Epithelial cell of prostate (primary cell): Measurements from ENCODE around the gene ATP2B3.

ENCODE experiments used
- DNase-seq: peaks from one replicate; pipeline ENCODE4 v3.0.0-alpha.2; 2011; ENCODE audit warnings: low read depth, low spot score
- H3K27ac ChIP-seq: fragments of 450-650 bp; 2 replicates; pipeline ENCODE4 v1.5.1; 2017; ENCODE audit warnings: mild to moderate bottlenecking

Gene ATP2B3

DNA sequence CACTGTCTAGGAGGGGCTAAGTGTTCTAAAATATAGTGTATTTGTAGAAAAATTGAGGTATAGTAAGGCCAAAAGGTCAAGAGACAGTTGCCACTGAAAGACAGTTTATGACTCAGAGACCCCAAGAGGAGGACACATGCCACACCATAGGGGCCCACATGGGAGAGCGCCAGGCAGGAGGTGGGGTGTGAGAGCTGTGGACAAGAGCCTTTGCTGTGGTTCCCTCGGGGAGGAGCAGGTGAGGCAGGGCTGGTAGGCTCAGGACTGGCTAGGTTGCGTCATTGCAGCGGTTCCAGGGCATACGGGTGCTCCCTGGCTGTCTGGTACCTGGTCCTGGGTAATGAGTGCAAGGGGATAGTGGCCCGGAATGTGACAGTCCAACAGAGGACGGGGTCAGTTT, 43.9 kb downstream of the ATP2B3 start:
- DNase-seq = no peak
- no peak overlapping the region for H3K27ac ChIP-seq

DNA sequence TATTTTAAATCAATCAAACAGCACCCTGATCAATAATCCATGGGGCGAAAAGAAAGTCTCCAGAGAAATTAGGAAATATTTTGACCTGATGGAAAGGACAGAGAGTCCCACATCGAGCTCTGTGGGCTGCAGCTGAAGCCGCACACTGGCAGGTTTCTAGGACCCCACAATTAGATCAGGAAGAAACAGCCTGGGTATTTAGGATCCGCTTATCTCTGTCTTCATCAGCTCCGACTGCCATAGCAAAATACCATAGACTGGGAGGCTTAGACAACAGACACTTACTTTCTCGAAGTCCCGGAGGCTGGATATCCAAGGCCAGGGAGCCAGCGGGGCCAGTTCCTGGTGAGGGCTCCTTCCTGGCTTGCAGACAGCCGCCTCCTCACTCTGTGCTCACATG, 45.1 kb downstream of the ATP2B3 start:
- no peak overlapping the region for H3K27ac ChIP-seq
- no peak for DNase-seq

DNA sequence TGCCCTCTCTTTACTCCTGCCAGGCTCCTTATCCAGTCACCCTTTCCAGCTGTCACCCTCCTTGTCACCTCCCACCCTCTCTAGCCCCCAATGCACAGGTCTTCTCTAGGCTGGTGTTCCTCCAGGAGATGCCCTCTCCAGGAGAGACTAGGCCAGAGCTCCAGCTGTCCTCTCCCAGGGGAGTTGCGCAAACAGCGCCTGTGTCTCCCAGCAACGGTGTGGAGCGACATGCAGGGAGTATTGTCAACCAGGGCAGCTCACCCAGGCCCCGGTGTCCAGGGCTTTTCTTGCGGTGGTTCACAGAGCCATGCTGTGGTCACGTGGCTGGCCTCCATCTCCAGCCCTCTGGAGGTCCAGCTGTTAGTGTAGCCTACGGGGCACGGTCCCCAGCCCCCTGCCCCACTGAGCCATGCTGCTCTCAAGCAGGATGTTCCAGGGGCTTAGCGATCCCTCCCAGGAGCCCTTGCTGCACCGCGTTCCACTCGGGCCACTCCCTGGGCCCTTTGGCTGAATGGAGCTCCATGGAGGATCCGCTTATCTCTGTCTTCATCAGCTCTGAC, 46.7 kb downstream of the ATP2B3 start:
- no peak overlapping the region for H3K27ac ChIP-seq
- DNase-seq = no peak

DNA sequence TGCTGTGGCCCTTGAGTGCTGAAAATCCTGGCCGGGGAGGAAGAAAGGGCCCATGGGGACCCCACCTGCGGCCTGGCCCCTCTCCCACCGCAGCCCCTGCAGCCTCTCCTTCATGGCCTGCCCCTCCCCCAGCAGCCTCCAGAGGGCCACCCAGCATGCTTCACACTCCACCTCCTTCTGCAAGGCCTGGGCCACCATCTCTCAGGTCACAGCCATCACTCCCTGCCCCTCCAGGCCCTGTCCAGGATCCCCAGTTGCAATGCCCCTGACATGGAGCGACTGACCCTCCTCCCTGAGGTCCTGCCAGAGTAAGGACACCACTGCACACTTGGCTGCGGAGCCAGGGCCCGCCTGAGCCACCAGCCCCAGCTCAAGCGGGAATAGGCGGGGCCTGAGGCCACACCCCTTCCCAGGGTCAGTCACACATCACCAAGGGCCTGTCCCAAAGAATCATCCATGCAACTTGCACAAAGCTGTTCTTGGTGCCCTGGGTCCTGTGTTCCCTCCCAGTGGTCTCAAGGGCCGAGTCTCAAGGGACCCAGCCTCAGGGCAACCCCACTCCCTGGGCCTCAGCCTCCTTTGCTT, 48.6 kb downstream of the ATP2B3 start:
- H3K27ac ChIP-seq = no peak overlapping the region
- DNase-seq = no peak

DNA sequence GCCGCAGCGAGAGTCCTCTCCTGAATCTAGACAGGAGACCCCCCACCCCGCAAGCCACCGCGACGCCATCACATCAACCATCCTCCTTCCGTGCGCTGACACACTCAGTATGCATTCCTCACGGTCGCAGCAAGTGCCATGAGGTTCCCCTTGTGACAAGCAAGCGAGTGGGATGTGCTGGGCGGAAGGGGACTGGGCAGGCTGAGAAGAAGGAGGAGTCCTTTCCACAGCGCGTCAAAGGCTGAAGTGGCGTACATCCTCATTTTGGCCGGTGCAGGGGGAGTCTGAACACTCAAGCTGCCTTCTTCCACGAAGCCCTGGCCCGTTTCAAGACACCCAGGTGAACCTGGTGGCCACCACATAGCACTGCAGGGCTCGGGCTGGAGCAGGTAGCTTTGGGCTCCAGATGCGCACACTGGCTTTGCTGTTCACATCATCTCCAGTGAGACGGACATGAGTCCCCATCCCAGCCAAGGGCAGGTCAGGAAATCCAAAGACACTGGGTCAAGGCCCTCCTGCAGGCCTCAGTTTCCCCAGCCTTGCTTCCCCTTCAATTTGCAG, 51.1 kb downstream of the ATP2B3 start:
- no peak for DNase-seq
- no peak overlapping the region for H3K27ac ChIP-seq

DNA sequence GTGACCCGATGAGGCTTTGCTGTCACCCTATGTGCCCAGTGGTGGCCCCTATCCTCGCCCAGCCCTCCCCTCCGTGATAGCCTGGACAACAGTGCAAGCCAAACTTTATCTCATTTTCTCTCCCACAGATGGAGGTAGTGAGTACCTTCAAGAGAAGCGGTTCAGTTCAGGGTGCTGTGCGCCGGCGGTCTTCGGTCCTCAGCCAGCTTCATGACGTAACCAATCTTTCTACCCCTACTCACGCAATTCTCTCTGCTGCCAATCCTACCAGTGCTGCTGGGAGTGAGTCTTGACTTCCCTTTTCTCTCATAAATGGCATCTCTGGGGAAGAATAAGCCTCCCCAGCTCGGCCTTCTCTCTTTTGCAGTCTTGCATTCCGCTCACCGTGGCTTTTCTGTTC, 52.0 kb downstream of the ATP2B3 start:
- no peak for DNase-seq

DNA sequence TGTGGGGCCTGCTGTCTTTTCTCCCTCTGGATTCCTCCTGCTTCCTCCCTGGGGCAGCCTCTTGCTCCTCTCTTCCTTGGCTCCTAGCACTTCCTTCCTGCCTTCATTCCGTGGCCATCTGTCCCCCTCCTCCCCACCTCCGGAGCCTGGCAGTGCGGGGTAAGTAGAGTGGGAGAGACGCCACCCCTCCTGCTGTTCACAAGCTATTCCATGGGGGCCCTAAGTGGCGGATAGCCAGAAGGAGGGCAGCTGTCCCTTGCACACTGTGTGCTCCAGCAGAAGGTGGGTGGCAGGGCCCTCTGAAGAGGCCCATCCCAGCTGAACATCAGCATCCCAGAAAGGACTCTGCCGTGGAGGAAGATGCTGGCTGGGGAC, 54.1 kb downstream of the ATP2B3 start:
- H3K27ac ChIP-seq = no peak overlapping the region
- DNase-seq = no peak

More for the DNA sequence above, 52.0 kb downstream of the ATP2B3 start:
- no peak overlapping the region for H3K27ac ChIP-seq

DNA sequence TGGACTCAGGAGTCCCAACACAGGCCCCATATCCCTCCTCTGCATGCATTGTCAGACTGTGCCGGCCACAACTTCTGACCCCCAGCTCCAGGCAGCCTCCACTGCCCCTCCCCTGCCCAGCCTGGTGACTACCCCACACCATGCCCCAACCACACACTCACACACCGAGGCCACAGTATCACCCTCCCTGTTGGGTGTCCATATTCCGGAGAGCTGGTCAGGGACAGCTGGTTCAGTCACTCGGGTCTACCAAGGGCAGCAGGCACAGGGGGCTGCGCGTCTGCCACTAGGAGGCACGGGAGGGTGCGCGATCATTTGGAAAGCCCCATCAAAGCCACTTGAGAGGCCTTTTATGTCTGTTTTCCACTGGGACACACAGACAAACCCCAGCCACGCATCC, 55.2 kb downstream of the ATP2B3 start:
- no peak for DNase-seq
- H3K27ac ChIP-seq = no peak overlapping the region

DNA sequence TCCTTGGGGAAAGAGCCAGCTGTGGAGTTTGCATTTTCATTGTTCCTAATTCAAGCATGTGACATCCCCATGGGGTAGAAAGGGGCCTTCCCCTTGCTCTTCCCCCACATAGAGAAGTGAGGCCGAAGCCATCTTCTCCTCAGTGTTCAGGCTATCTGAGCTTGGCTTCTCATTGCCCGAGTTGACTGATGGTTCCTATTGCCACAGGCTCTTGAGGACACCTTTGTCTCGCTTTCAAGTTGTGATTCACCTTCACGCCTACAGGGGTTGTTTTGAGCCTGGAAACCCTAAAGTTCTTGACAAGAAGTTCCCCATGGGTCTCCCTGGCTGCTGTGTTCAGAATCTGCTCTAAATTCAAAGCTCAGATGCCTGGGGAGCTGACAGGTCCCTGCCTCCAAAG, 56.5 kb downstream of the ATP2B3 start:
- H3K27ac ChIP-seq = no peak overlapping the region
- no peak for DNase-seq

DNA sequence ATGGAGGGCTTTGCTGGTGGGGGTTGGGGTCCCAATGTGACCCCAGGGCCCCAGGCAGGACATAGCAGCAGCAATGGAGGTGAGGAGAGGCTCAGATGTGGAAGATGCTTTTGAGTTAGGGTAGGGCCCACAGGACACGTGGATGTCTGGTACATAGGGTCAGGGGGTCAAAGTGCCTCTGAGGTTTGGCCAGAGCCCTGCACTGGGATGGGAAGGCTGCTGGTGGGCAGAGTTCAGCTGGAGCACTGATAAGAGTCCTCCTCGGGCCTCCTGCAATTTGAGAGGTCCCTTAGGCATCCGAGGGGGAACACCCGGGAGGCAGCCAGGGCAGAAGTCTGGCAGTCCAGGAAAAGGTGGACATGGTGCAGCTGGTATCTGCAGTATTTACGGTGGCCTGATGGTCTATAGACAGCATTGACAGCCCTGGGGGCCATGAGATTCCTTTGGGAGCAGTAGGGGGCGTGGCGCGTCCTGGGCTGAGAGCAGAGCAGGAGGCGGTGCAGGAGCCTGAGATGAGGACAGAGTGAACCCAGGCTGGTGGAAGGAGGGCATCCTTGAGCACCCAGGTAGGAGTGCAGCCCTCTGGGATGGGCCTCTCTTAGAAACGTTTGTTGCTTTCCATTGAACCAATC, 58.9 kb downstream of the ATP2B3 start:
- H3K27ac ChIP-seq = no peak overlapping the region
- no peak for DNase-seq

DNA sequence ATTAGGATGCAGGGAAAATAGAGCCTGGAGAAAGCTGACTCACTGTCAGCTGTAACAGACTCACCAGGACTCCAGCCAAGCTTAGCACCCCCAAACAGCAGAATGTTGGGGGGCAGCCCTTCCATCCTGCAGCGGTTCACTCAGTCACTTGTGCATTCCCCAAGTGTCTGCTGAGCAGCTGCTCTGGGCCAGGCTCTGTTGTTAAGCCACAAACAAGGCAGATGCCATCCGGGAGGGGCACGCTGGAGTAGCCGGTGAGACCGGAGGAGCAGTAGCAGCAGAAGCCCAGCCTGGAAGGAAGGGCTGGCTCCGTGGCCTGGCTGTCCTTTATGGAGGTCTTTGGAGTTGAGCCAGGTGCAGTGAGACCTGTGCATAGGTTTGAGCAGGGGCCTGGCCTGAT, 59.5 kb downstream of the ATP2B3 start:
- no peak for DNase-seq
- no peak overlapping the region for H3K27ac ChIP-seq

DNA sequence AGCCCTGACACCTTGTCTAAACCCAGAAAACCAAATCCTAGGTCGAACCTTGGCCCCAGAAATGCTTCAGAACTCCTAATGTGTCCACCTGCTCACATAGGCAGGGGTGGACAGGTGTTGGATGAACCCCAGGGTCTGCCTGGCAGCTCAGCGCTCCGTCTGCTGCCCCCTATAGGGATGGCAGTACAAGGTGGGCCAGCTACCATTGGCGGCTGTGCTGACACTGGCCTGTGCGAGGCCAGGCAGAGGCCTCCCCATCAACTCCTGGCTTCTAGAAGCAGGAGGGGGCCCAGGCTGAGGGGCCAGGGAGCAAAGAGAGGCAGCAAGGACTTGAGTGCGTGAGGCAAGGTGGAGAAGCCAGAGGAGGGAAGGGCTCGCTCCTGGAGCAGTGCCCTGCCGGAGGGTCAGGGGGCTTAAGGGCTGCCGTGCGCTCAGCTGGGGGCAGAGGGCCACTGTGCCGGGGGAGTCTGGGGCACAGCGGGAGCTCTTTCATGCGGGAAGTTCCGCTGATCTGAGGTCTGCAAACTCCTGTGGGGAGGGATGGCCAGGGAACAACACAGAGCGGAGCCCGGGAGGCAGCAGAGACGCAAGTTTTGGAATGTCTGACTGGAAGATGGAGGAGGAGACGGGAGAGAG, 60.9 kb downstream of the ATP2B3 start:
- H3K27ac ChIP-seq = no peak overlapping the region
- no peak for DNase-seq

DNA sequence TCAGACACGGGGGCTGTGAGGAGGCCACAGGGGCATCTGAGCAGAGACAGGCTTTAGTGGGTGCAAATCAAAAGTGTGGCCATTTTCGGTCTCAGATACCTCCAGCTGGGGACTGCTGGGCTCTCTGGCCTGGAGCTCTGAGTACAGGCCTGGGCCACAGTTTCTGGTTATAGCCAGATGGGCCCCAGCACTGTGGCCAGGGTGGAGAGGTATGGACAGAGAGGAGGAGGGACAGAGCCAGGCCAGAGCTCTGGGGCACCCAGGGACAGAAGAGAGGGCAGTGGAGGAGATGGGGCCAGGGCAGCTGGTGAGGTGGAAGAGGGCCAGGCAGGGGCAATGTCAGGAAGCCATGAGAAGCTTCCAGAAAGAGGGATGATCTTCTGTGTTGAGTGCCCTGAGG, 61.4 kb downstream of the ATP2B3 start:
- no peak for DNase-seq
- no peak overlapping the region for H3K27ac ChIP-seq

DNA sequence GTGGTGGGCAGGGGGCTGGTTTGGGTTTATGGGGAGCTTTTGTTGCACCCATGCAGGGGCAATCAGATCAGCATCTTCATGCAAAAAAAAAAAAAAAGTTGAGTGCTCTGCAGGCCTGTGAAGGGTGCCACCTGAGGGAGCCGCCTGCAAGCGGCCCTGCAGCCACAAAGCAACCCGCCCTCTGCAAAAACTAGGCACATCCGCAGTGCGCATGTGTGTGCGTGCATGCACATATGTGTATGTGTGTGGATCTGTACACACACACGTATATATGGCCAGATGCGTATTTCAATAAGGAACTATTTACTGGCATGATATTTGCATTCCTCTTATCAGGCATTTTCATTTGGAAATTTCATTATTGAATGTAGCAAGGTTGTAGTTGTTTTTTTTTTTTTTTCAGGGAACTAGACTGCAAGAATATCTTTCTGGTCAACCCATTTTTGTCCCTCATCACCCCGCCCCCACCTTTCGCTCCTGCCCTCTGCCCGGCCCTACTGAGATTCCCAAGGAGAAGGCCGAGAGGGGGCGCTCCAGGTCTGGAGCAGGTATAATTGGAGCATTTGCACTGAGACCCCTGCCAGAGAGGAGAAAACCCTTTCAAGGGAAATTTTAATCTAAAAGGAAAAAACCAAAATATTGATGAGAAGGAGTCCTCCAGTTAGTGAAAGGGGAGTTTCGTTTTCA, 63.4 kb downstream of the ATP2B3 start:
- DNase-seq = no peak
- H3K27ac ChIP-seq = no peak overlapping the region

DNA sequence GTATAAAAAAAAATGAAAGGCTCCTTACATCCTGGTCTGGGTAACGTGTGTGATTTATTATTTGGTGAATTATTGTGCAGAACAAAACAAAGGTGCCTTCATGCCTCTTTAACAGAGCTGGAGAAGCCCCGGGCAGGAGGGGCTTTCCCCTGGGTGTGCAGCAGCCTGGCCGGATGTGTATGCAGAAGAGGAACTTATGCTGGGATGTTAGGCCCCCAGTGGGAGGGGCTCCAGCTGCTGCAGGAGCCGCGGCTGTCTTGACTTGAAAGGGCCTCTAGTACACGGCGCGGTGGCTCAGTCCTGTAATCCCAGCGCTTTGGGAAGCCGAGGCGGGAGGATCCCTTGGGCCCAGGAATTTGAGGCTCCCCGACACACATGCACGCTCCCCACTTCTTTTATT, 65.5 kb downstream of the ATP2B3 start:
- DNase-seq = no peak
- H3K27ac ChIP-seq = no peak overlapping the region

DNA sequence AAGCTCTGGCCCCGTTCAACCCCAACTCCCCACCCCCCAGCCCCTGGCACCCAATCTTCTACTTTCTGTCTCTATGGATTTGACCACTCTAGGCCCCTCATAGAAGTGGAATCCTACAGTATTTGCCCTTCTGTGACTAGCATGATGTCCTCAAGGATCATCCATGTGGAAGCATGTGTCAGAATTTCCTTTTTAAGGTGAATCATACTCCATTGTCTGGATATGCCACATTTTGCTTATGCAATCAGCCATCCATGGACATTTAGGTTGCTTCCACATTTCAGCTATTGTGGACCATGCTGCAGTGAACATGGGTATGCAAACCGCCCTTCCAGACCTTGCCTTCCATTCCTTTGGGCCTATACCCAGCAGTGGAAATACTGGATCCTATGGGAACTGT, 66.0 kb downstream of the ATP2B3 start:
- no peak overlapping the region for H3K27ac ChIP-seq

DNA sequence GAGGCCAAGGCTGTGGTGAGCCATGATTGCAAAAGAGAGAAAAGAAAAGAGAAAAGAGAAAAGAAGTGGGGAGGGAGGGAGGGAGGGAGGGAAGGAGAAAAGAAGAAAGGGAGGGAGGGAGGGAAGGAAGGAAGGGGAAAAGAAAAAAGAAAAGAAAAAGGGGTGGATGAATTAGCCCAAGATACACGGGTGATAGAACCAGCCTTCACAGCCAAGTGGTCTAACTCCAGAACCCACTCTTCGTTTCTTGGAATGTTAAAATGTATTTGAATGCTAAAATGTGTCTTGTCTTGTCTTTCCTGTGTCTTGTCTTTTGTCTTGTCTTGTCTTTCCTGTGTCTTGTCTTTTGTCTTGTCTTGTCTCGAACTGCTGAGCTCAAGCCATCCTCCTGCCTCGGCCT, 68.4 kb downstream of the ATP2B3 start:
- no peak overlapping the region for H3K27ac ChIP-seq
- DNase-seq = no peak

More for the DNA sequence above, 66.0 kb downstream of the ATP2B3 start:
- DNase-seq = no peak

DNA sequence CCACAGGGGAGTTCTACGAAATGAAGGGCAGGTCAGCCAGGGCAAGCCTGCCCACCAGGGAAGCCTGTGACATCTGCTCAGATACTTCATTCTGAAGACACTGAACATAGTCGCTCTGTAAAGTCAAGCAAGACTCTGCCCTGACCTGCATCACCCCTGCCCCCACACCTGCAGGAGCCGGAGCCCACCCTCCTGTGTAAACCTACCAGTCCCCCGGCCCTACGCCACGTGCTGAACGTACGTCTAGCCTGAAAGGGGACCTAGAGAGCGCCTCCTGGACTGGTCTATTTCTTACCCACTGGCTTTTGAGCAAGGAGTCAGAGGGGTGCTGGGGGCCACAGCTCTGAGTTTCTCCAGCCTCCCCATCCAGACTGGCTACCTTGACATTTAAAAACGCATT, 69.9 kb downstream of the ATP2B3 start:
- no peak for DNase-seq

DNA sequence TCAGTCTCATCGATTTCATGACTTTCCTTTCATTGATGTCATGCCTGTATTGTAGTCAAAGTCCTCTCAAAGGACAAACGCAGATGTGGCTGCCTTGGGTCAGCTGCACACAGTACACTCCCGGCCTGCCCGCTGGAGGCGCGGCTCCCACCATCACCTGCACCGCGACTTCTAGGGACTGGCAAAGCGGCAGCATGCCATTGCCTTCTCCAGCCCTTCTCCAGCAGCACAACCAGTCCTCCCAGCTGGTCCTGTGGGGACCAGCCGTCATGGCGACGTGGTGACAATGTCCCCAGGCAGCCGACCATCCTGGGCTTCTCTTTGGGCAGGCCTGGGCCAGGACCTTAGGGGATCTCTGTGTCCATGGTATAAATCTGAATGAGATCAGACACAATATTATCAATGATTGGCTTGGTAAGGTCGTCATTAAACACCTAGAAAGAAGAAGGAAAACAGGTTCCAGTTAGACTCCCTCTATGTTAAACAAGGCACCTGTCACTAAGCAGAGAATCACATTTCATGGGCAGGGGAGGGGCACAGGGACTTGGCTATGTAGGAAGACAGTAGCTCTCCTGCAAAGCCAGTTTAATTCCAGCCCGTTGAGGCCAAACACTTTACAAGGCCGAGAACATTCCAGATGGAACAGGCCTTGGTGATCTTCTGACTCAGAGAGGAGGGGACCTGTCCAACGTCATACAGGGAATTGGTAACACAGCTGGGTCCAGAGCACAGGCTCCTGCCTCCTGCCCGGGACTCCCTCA, 70.8 kb downstream of the ATP2B3 start:
- H3K27ac ChIP-seq = no peak overlapping the region
- no peak for DNase-seq

More for the DNA sequence above, 69.9 kb downstream of the ATP2B3 start:
- no peak overlapping the region for H3K27ac ChIP-seq

DNA sequence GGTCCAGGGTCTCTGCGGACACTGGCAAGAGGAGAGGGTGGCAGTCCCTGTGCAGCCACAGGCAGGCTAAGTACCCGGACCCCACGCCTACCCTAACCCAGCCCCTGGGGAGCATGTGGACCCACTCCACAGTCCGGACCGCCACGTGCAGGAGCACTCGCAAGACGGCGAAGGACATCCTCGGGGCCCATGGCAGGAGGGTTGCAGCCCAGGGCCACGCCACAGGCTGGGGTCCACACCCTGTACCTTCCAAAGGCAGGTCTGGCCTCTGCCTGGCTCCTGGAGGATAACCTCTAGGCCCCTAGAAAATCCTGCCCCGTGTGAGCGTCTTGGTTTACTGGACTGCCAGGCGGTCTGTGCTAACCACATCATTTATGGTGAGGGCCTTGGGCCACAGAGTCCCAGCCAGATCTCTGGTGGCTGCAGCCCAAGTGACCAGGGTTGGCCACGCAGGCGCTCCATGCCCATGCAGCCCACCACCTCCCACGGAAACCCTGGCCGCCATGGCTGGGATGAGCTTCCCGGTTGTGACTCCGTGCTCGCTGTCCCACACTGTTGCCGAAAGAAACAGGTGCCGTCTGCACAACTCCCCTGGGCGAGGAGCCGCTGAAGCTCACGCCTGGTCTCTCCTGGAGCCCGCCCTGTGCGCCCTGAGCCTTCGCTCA, 71.5 kb downstream of the ATP2B3 start:
- no peak overlapping the region for H3K27ac ChIP-seq

More for the DNA sequence above, 71.5 kb downstream of the ATP2B3 start:
- no peak for DNase-seq
